RWPE2 (cell line): ENCODE measurements around the gene MKRN3.

Experiments
- ATAC-seq: fragments of 200-7000 bp; cut with Tn5 transposase; 3 replicates; pipeline ENCODE4 v1.9.1; 2021; ENCODE audit warnings: low read depth
- DNase-seq: peaks from one replicate; pipeline ENCODE4 v3.0.0-alpha.2; 2020; ENCODE audit warnings: low spot score
- H3K27ac ChIP-seq: fragments of 450-650 bp; 2 replicates; pipeline ENCODE4 v1.5.1; 2017; ENCODE audit warnings: mild to moderate bottlenecking; ENCODE audit not compliant: poor library complexity, severe bottlenecking
- H3K27me3 ChIP-seq: fragments of 250-450 bp; sonication (Bioruptor Pico); 2 replicates; pipeline ENCODE4 v1.5.1; 2021; ENCODE audit warnings: mild to moderate bottlenecking, moderate library complexity; ENCODE audit not compliant: insufficient read depth, poor library complexity, severe bottlenecking
- H3K36me3 ChIP-seq: fragments of 250-450 bp; sonication (Bioruptor Pico); 2 replicates; pipeline ENCODE4 v1.5.1; 2020; ENCODE audit warnings: low read depth, mild to moderate bottlenecking, moderate library complexity
- H3K4me1 ChIP-seq: fragments of 250-450 bp; sonication (Bioruptor Pico); 2 replicates; pipeline ENCODE4 v1.5.1; 2021; ENCODE audit warnings: mild to moderate bottlenecking, moderate library complexity; ENCODE audit not compliant: insufficient read depth, poor library complexity, severe bottlenecking
- H3K4me3 ChIP-seq: fragments of 250-450 bp; sonication (Bioruptor Pico); 2 replicates; pipeline ENCODE4 v1.5.1; 2021; ENCODE audit warnings: mild to moderate bottlenecking, moderate library complexity; ENCODE audit not compliant: severe bottlenecking
- H3K9me3 ChIP-seq: fragments of 250-450 bp; sonication (Bioruptor Pico); 2 replicates; pipeline ENCODE4 v1.5.1; 2021; ENCODE audit warnings: mild to moderate bottlenecking, moderate library complexity; ENCODE audit not compliant: severe bottlenecking
- CTCF ChIP-seq: fragments of 450-650 bp; IDR thresholded peaks from one replicate; pipeline ENCODE4 v1.5.1; 2017; ENCODE audit warnings: mild to moderate bottlenecking, moderate library complexity; ENCODE audit not compliant: poor library complexity, severe bottlenecking

MKRN3 gene

DNA sequence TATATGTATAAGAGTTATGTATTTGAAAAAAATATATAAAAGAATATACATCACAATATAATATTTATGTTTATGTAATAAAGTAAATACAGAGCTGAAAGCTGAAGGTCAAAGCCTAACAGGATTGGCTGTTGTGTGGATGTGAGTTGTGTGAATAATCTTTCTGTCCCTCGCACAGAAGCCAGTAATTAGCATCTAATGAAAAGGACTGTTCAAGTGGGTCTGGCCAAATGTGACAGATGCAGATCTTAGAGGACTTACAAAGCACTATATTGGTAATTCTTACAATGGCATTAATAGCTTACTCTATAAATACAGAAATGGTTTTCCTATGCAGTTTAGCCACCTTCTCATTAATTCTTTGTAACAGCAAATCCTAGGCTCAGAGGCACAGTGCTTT, 2.4 kb downstream of the MKRN3 start:
- TF ChIP-seq CTCF, result no peak
- no peak overlapping the region for H3K27ac ChIP-seq
- H3K36me3 ChIP-seq, result no peaks in the 10 kb centered on the region
- DNase-seq, result no peak
- H3K9me3 ChIP-seq, result no peaks in the 10 kb centered on the region
- H3K4me1 ChIP-seq, result peaks cover 2% of the 10 kb centered on the region
- peaks cover 15% of the 10 kb centered on the region for H3K27me3 ChIP-seq
- H3K4me3 ChIP-seq, result no peak overlapping the region
- no peak for ATAC-seq

DNA sequence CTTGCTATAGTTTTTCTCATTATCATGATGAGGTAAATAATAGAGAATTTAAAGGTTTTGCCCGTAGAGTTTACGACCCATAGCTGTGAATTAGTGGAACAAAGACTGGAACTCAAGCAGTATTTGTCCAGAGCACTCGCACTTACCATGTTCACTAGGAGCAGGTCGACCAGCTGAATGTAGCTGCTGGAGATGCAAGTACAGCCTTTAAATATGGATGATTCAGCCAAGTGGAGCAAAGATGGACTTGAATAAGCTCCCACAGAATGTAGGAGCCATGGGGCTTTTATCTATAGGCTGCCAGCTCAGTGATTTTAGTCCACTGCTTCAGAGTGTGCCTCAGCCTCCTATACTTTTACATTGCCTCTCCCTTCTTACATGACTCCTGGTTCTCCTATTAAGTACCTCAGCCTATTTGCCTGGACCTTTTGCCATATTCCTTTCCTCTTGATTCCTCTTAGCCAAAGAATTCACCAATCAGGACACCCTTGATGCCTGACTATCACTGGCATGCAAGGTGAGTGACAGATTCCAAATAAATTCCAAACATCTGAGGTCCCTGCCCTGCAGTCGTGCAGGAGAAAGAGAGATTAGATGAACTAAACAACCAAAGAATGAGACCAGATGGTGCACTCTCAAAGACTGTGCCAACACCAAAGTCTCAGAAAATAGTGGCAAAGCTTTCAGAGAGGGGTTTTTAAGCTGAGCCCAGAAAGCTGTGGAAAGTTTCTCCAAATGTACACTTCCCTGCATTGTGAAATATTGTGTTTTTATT, 3.9 kb downstream of the MKRN3 start:
- H3K4me3 ChIP-seq, result no peak overlapping the region
- H3K9me3 ChIP-seq, result no peaks in the 10 kb centered on the region
- ATAC-seq, result no peak
- H3K27me3 ChIP-seq, result peaks cover under 1% of the 10 kb centered on the region
- H3K36me3 ChIP-seq, result no peaks in the 10 kb centered on the region
- TF ChIP-seq CTCF, result no peak
- peaks cover 1% of the 10 kb centered on the region for H3K4me1 ChIP-seq
- H3K27ac ChIP-seq, result no peak overlapping the region
- no peak for DNase-seq

GRCh38 chr15:23570486-23570885, 5.0 kb downstream of the MKRN3 start:
- Histone ChIP-seq H3K9me3 (no peaks in the 10 kb centered on the region), H3K27me3 (no peaks in the 10 kb centered on the region), H3K36me3 (no peaks in the 10 kb centered on the region), H3K4me3 (no peak overlapping the region), H3K27ac (no peak overlapping the region), H3K4me1 (no peaks in the 10 kb centered on the region)
- DNase-seq (no peak), ATAC-seq (no peak)
- no peak for TF ChIP-seq CTCF

GRCh38 chr15:23572844-23573243, 7.4 kb downstream of the MKRN3 start:
- DNase-seq, result no peak

More at GRCh38 chr15:23572844-23573243, 7.4 kb downstream of the MKRN3 start:
- no peak for TF ChIP-seq CTCF
- no peak overlapping the region for H3K4me3 ChIP-seq
- peaks cover 2% of the 10 kb centered on the region for H3K4me1 ChIP-seq
- no peaks in the 10 kb centered on the region for H3K27me3 ChIP-seq
- peaks cover 4% of the 10 kb centered on the region for H3K9me3 ChIP-seq
- ATAC-seq, result 0 out of 3 replicates have a peak, but pooled peaks have one; percentile 38
- no peaks in the 10 kb centered on the region for H3K36me3 ChIP-seq
- H3K27ac ChIP-seq, result no peak overlapping the region
